Measurements from ENCODE around the gene AUH.

The AUH gene

DNA sequence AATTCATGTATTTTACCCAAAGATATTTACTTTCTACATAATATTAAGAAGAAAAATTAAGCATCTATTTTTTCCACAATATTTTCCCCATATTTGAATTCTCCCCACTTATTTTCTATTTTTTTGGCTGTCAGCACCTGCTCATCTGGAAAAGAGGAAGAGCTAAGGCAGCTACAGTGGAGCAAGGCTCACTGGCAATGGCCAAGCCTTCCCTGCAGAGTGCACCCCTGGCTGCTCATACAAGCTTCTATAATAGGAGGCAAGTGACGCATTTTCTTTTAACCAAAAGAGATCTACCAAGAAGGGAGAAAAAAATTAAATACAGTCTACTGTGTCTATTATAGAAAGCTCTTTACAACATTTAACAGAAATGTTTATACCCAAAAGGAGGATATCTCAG is 72.5 kb downstream of the AUH start:
- no peak for DNase-seq

DNA sequence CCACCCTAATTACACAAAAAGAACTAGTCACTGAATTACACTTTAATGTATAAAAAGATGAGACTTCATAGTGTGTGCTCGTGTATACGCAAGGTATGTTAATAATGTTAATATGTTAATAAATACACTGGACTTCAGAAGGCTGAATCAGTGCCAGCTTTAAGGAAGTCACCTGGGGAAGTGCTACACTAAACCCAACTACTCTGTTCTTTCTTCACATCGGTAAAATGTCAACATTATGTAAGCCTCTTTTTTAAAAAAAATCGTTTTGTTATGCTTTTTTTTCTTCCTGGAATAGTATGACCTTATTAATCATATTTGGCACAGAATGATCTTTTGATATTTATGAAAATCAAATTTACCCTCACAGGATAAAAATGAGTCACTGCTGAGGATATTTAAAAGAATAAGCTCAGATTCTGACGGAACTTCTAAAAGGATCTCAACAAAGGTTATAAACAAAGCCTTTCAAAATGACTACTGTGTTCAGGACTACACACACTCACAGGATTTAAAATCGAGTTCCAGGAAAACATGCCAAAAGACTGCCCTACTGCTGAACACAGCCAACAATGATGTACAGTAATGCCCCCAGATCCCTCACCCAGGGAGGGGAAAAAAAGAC is 75.9 kb downstream of the AUH start:
- DNase-seq, result no peak

GRCh38 chr9:91282292-91282691 is 79.4 kb downstream of the AUH start:
- no peak for DNase-seq

- DNase-seq, result no peak
These were observed 82.2 kb downstream of the AUH start for GRCh38 chr9:91279296-91280204.

- no peak for DNase-seq
These were observed 85.2 kb downstream of the AUH start for GRCh38 chr9:91276513-91276912.

DNA sequence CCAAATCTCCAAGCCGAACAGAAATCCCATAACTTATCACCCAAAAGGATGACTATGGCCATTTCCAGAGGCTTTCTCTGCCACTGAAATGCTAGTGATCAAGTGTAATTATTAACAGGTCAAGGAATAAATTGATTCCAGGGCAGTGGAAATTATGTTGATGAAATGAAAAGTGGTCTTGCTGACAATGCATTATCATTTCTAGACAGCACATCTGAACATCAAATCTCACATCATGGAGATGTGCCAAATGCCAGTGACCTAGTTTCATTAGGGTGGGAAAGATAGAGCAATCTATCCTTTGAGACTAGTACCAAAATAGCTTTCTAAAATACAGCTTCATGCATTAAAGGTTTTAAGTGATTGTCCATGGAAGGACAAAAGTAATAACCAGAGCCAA is 86.1 kb downstream of the AUH start:
- DNase-seq, result no peak

DNA sequence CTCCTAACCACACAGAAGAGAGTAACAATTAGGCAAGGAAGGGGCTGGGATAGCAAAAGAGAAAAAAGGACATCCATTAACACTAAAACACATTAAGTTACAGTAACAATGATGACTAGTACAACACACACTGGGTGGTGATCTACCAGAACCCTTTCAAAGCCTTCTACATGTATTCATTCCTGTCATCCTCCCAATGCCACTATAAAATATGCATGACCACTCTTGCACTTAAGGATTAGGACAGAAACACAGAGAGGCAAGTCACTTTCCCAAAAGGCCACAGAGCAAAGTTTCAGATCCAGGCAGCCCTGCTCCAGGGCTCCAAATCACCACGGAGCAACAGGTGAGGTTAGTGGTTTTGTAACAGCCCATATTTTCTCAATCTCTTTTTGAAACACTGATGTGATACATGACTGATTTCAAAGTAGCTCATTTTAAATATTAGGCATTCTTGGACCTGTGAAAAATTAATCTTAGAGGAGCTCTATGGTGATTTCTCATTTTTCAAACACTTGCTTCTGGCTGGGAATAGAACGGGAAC is 86.7 kb downstream of the AUH start:
- no peak for DNase-seq

DNA sequence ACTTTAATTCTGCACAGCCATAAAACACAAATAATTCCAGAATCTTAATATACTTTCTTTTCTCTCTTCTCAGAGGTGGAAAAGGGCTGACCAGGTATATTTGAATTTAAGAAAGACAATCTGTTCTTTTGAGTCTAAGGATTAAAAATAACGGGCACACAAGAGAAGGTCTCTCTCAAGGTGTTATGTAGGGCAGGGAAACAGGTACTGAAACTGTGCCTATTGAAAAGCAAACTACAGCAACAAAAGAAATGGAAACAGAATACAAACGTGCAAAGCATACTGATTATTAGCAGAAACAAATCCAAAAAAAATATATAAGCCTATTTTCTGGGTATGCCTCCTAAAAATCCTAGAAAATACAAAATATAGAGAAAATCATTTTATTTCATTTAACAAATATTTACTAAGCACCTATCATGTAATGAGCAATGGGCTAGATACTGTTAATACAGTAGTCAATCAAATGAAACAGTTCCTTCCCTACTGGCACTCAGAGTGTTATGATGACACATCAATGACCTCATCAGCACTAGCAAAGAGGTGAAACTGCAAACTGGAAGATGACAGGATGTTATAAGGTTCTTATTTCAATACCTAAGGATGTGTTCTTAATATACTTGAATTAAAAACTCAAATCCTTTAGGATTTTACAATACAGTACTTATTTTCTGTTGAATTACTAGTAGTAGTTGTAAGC is 87.7 kb downstream of the AUH start:
- DNase-seq, result peak; percentile 47

- DNase-seq, result no peak
These were observed 90.6 kb downstream of the AUH start for GRCh38 chr9:91271156-91271555.

DNA sequence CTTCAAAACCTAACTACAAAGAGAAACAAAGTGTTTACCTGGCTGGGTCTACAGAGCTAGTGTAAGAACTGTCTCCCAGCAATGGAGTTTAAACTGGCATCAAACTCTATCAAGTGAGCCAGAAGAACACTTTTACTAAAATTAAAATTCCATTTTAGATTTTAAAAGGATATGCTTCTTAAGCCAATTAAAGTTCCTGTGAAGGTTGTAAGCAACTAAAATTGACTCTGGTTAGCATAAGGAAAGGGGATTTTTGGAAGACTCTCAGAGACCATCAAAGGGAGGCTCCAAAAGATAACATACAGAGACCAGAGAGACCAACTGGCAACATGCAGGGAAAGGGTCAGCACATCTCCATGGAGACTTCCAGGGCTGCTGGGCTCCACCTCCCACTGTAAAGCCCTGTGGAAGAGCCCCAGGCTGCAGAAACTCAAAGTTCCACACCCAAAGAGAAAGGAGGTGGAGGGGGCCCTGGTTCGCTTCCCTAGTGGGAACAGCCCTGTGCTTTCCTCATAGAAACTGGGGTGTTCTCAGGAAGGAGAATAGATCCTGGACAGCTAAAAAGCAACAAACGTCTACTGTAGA is 91.7 kb downstream of the AUH start:
- no peak for DNase-seq

DNA sequence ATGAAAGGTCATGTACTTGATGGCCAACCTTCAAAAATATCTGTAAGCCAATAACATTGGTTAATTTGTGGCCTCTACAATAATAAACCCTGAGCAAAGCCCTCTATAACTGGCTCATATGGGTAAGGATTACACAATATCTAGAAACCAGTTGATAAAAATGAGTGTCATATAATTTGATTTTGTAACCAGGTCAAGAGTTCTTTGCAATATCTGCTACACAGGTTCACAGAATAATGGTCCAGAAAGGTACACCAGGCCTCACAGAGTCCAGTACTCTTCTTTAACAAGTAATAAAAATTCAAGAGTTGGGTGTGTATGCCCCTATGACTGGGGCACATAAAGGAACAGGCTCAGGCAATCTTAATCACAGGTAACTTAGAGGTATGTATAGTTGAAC is 95.3 kb downstream of the AUH start:
- no peak for DNase-seq

GRCh38 chr9:91265514-91265913 is 96.2 kb downstream of the AUH start:
- DNase-seq, result no peak

DNA sequence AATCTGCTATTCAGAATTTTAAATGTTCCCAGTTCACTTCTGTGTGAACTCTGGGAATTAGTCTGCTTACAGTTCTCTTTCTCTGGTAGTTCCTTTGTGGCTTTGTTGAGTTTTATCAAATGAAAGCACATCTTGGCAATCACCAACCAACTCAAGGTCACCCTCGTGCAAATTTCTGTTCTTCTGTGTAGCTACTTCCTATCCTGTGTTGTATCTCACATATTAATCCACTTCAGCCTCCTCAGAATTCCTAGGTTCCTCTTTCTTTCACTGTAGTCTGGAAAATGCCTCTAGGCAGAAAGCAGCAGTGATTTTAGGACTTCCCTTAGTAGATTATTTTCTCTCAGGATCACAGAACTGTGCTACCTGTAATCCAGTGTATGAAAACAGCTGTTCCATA is 100.3 kb downstream of the AUH start:
- DNase-seq, result no peak

DNA sequence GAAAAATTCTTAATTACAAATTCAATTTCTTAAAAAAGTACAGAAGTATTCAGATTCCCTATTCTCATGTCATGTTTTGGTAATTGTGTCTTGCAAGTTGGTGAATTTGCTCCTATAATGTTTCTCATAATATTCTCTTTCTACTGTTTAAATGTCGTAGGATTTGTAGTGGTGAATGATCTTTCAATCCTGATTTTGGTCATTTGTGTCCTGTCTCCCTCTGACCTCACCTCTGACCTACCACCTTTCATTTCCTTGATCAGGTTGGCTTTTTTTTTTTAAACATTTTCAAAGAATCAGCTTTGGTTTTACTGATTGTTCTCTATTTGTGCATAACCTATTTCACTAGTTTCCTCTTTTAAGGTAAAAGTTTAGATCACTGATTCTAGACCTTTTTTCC is 102.6 kb downstream of the AUH start:
- no peak for DNase-seq

DNA sequence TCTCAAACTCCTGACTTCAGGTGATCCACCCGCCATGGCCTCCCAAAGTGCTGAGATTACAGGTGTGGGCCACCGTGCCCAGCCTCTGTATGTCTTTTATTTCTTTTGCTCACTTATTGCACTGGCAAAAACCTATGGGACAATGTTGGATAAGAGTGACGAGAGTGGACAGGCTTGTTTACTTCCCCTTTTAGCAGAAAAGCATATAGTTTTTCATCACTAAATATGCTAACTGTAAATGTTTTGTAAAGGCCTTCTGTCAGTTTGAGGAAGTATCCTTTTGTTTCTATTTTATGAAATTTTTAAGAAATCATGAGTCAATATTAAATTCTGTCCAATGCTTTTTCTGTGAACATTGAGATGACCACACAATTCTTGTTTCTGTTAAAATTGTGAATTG is 103.3 kb downstream of the AUH start:
- DNase-seq, result no peak

DNA sequence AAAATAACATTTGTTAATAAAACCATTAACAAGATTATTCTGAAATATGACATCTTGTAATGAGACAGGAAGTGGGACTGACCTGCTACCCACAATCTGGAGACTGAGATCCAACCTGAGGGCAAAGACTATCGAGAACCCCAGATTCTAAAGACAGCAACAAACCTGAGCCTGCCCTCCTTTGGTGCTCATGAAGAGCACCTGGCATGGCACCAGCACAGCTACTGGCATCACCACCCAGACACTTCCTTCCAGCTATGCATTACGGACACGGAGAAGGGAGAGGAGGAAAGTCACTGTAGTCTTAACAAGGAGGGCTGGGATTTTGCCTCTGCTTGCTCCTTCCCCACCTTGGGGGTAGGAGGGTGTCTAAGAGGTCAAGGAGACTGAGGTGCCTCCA is 105.5 kb downstream of the AUH start:
- DNase-seq, result no peak

GRCh38 chr9:91255327-91255726 is 106.4 kb downstream of the AUH start:
- DNase-seq, result peak; percentile 74

DNA sequence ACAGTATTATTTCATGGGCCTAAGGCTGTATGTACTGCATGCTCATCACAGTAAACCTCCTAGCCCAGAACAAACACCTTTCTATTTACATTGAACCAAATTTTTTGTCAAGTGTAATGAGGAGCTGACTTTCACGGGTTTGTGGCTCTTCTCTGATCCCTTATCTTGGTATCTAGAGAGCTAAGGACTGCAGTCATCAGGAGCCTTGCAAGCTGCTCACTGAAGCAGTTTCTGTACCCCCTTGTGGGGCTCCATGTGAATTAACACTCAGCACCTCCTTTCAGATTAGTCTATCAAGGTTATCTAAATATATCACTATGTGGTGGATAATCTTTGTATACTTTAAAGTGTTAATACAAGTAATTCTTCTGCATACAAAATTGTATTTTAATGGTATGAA is 108.2 kb downstream of the AUH start:
- no peak for DNase-seq

DNA sequence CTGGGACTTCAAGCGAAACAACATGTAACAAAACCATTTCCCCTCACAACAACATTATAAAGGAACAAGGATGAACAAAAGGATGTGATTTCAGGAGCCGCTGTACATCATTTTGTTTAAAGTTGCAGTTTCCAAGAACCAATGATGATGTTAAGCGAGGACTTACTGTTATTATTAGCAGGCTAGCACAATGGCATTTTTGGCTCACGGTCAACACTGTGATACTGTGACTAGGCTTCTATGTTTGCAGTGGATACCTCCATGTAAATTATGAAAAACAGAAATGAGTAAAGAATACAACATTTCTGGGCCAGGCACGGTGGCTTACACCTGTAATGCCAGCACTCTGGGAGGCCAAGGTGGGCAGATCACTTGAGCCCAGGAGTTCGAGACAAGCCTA is 113.0 kb downstream of the AUH start:
- DNase-seq, result no peak

DNA sequence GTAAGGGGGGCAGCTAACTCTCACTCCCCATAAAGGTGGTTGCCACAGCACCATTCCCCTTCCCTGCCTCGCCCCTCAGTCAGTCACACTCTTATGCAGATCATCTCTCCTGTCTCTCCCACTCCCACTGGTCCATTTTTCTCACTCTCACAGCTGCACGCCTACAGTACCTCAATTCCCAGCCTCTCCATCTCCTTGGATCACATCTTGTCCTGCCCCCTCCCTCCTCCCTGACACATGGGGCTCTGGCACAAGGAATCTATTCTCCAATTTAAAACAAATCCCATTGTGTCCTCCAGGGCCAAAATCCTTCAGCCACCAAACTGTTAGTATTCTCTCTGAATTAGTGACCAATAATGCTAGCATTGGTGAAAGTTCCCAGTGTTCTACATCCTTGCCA is 114.4 kb downstream of the AUH start:
- no peak for DNase-seq

DNA sequence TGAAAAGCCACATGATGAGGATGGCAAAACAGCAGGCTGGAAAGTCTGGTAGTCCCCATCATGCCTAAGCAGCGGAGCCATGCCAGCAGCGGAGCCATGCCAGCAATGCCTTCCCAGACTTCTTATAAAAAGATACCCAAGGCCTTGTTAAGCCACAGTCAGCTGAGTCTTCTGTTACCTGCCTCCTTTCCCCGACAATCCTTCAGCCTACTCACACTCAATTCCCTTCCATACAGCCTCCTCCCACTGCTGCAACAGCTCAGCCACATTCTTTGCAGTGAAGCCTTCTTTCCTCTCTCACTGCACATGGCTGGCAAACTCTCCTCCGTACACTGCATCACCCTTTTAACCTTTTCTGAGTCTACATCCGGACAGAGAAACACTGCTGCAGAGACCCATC is 114.9 kb downstream of the AUH start:
- peak; percentile 13 for DNase-seq

DNA sequence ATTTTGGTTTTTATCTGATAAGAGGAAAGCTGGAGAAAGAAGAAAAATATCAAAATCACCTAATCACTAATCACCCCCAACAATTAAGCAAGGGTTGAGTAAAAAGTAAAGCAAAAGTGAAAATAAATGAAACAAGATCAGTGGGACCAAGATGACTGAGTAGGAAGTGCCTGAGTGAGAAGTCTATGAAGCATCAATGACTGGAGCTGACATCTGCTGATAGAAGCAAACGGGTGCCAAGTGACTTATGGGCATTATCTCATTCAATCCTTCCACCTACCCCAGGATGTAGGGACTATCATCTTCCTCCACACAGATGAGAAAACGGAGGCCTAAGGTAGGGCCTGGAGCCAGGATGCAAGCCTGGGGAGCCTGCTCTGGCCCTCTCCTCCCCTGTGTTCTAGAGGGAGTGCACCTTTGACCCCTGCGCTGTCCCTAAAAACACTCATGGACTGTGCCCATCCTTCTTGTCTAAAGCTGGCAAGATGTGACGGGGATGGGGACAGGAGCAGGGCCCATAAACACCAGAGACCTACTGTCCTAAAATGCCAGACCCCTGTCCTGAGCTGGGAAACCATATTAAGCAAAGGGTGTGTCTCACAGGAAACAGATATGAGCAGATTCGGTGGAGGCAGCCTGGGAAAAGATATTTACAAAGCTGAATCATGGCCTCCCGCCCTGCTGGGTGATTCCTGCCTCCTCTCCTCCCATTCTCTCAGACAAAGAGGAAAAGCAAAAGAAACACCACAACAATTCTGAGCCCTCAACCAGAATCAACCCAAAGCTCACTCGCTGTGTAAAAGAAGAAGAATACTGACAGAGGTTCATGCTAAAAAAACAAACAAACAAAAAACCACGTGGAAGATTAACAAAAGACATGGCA is 116.0 kb downstream of the AUH start:
- peak; percentile 12 for DNase-seq
